Body of pancreas (tissue), 4 donors: ENCODE results near the gene INVS. TPM values are rescaled to one million over a fixed set of nuclear protein-coding genes. Genes with fewer than 3 reads are reported as not detected.
"Not testable (repeated sequence)": the region's sequence is repeated elsewhere in the genome, so short reads cannot be mapped to it uniquely, and the experiment has no call there.

Source experiments
- ATAC-seq: fragments of 150-250 bp; one replicate; pipeline ENCODE4 v1.9.1; 2016
- DNase-seq, 4 donors: peaks; one replicate each; pipeline ENCODE4 v3.0.0-alpha.2; 2019
- H3K27ac ChIP-seq, 4 donors: fragments of 200-600 bp; sonication (generic); 1 replicate in 3 of 4; 2 replicates in 1 of 4; pipeline versions ENCODE4 v1.5.1 to v1.6.1; 2016 to 2019; ENCODE audit warnings: mild to moderate bottlenecking in 1 of 4, mixed read lengths in 1 of 4, moderate library complexity in 1 of 4
- H3K27me3 ChIP-seq, 2 donors: fragments of 200-600 bp; sonication (generic); one replicate each; pipeline ENCODE4 v1.6.0; 2016; ENCODE audit warnings: mild to moderate bottlenecking in 1 of 2
- H3K36me3 ChIP-seq, 2 donors: fragments of 200-600 bp; sonication (generic); replicated peaks in 1 of 2; 2 replicates each; pipeline ENCODE4 v1.5.1; 2016; ENCODE audit warnings: low read depth in 2 of 2; ENCODE audit not compliant: insufficient read depth in 1 of 2
- H3K4me1 ChIP-seq: fragments of 200-600 bp; sonication (generic); one replicate; pipeline ENCODE4 v1.6.0; 2016
- H3K4me3 ChIP-seq, 2 donors: fragments of 200-600 bp; sonication (generic); 1 replicate in 1 of 2; 2 replicates in 1 of 2; pipeline ENCODE4 v1.5.1; 2016 to 2019
- H3K9me3 ChIP-seq, 3 donors: fragments of 200-600 bp; sonication (generic); 1 replicate in 2 of 3; 2 replicates in 1 of 3; pipeline ENCODE4 v1.5.1; 2016
- CTCF ChIP-seq, 7 experiments: fragments of 450-650 bp in 4 of 7; fragments of 200-600 bp in 3 of 7; sonication (generic) in 3 of 7; IDR thresholded peaks; one replicate each; pipeline ENCODE4 v1.5.1; 2016 to 2019; ENCODE audit warnings: antibody characterized with exemption in 7 of 7
- POLR2A ChIP-seq, 3 donors: fragments of 450-650 bp; IDR thresholded peaks; one replicate each; pipeline ENCODE4 v1.6.1; 2016; ENCODE audit warnings: antibody characterized with exemption in 3 of 3, mild to moderate bottlenecking in 2 of 3
- WGBS, 2 donors: methylation state at CpG; one replicate each; pipeline ENCODE4 v1.1.5; 2017; 5-methylcytosine and 5-hydroxymethylcytosine counted together
- intact Hi-C: fragments of 100-400 bp; cut with DNase I; formaldehyde crosslinking; loops from one replicate; pipeline ENCODE4 v1.15.1; 2023
- total RNA-seq, 2 donors: library from RNA; depleted of rRNA; stranded (reverse); fragments of >200 nt; gene quantifications; one replicate each; pipeline ENCODE4 v1.1.0, GENCODE V29; 2016

The INVS gene
- total RNA-seq, 2 donors from 2014 or later: 28.3 to 29.8 TPM

- WGBS, 2 donors: 22 to 39% methylated on average over 2 of the region's 2 CpGs
- Histone ChIP-seq H3K4me3 (no peak overlapping the region), H3K36me3 (no peaks in the 10 kb centered on the region), H3K9me3 (no peaks in the 10 kb centered on the region), H3K27me3 (no peaks in the 10 kb centered on the region), H3K27ac (no peak overlapping the region), H3K4me1 (peaks cover 25% of the 10 kb centered on the region)
- intact Hi-C loops: no loop called here
- ATAC-seq (peak; percentile 21), DNase-seq (no peak)
- no peak for TF ChIP-seq CTCF (IDR thresholded peaks at IDR 0.05)
- no peak for TF ChIP-seq POLR2A (IDR thresholded peaks at IDR 0.05)
These were observed 32.5 kb upstream of the INVS start for GRCh38 chr9:100066539-100066938.

GRCh38 chr9:100067990-100068389, 31.1 kb upstream of the INVS start:
- ATAC-seq, H3K36me3 ChIP-seq, intact Hi-C loops, H3K9me3 ChIP-seq, H3K27me3 ChIP-seq, H3K27ac ChIP-seq, H3K4me3 ChIP-seq, DNase-seq: not testable (repeated sequence)
- H3K4me1 ChIP-seq: peaks cover 31% of the 10 kb centered on the region
- WGBS, 2 donors: 97% methylated on average over 7 of the region's 30 CpGs; no CpG with 5 or more reads in 1 of the 2 donors

GRCh38 chr9:100069068-100069467, 30.0 kb upstream of the INVS start:
- H3K4me1 ChIP-seq: peaks cover 28% of the 10 kb centered on the region
- H3K4me3 ChIP-seq, intact Hi-C loops, DNase-seq, H3K36me3 ChIP-seq, H3K27ac ChIP-seq, ATAC-seq, H3K27me3 ChIP-seq, H3K9me3 ChIP-seq: not testable (repeated sequence)
- 96% methylated on average over 1 of the region's 3 CpGs; no CpG with 5 or more reads in 1 of the 2 donors for WGBS, 2 donors

- Histone ChIP-seq H3K27ac (no peak overlapping the region), H3K36me3 (no peaks in the 10 kb centered on the region), H3K9me3 (no peaks in the 10 kb centered on the region), H3K4me3 (no peak overlapping the region), H3K4me1 (peaks cover 35% of the 10 kb centered on the region), H3K27me3 (no peaks in the 10 kb centered on the region)
- no peak for TF ChIP-seq POLR2A (IDR thresholded peaks at IDR 0.05)
- no peak for TF ChIP-seq CTCF (IDR thresholded peaks at IDR 0.05)
- no peak for ATAC-seq
- no peak for DNase-seq
- intact Hi-C loops: no loop called here
- WGBS, 2 donors: 75 to 79% methylated on average over 2 of the region's 2 CpGs
These were observed 28.7 kb upstream of the INVS start for GRCh38 chr9:100070104-100071041.

- no peaks in the 10 kb centered on the region for H3K27me3 ChIP-seq
- peaks cover 32% of the 10 kb centered on the region for H3K4me1 ChIP-seq
- 86 to 90% methylated on average over 2 of the region's 2 CpGs for WGBS, 2 donors
- H3K4me3 ChIP-seq: no peak overlapping the region
- H3K27ac ChIP-seq: no peak overlapping the region
- H3K9me3 ChIP-seq: no peaks in the 10 kb centered on the region
- DNase-seq (no peak), ATAC-seq (no peak)
- H3K36me3 ChIP-seq: no peaks in the 10 kb centered on the region
- TF ChIP-seq CTCF (IDR thresholded peaks at IDR 0.05): no peak
- TF ChIP-seq POLR2A (IDR thresholded peaks at IDR 0.05): no peak
- intact Hi-C loops: no loop called here
These were observed 27.8 kb upstream of the INVS start for GRCh38 chr9:100071271-100071670.
